GM12891 (cell line): Measurements from ENCODE around the gene PPP6R3.

Experiments used
- PAX5 ChIP-seq: IDR thresholded peaks from 2 replicates; pipeline ENCODE4 v1.6.1; 2011; ENCODE audit warnings: low read length, moderate library complexity, mild to moderate bottlenecking; ENCODE audit not compliant: insufficient read depth, severe bottlenecking
- POLR2A ChIP-seq: IDR thresholded peaks from 2 replicates; pipeline ENCODE4 v1.6.1; 2011; ENCODE audit warnings: low read depth, low read length, control low read depth
- POLR2AphosphoS5 ChIP-seq: IDR thresholded peaks from 2 replicates; pipeline ENCODE4 v1.6.1; 2011; ENCODE audit warnings: low read depth, low read length, control low read depth
- POU2F2 ChIP-seq: IDR thresholded peaks from 2 replicates; pipeline ENCODE4 v1.6.1; 2011; ENCODE audit warnings: low read depth, mild to moderate bottlenecking, control low read depth, low read length, moderate library complexity
- SPI1 ChIP-seq: IDR thresholded peaks from 2 replicates; pipeline ENCODE4 v1.6.1; 2011; ENCODE audit warnings: low read depth, low read length, control low read depth
- TAF1 ChIP-seq: IDR thresholded peaks from 2 replicates; pipeline ENCODE4 v1.6.1; 2011; ENCODE audit warnings: low read depth, low read length, control low read depth

- no peak for TF ChIP-seq TAF1
- no peak for TF ChIP-seq POLR2AphosphoS5
- TF ChIP-seq SPI1 = no peak
- no peak for TF ChIP-seq PAX5
- TF ChIP-seq POLR2A = no peak
- no peak for TF ChIP-seq POU2F2
Observed at GRCh38 chr11:68446046-68446725, 14.4 kb upstream of the PPP6R3 start.
